GM19099 (cell line): ENCODE data around the gene FDXR.

Source experiments
- POLR2A ChIP-seq: IDR thresholded peaks from 3 replicates; pipeline ENCODE4 v1.6.1; 2011; ENCODE audit warnings: low read depth; ENCODE audit not compliant: insufficient read length; ENCODE audit errors: extremely low read depth

The FDXR gene

GRCh38 chr17:74853669-74854068 lies 19.1 kb downstream of the FDXR start:
- no peak for TF ChIP-seq POLR2A

DNA sequence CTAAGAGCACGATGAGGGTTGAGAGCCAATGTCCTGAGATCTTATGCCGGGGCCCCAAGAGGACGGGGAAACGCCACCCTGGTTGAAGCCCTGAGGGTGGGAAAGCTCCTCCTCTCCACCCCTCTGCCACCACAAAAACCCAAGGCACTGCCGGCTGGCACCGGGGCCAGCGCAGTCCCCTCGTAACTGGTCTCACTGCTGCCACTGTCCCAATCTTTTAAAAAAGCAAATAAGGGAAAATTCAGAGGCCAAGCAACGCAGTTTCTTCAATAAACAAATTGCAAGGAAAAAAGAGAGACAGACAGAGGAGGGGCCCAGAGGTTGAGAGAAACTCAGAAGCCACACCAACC lies 19.8 kb downstream of the FDXR start:
- TF ChIP-seq POLR2A, result no peak

DNA sequence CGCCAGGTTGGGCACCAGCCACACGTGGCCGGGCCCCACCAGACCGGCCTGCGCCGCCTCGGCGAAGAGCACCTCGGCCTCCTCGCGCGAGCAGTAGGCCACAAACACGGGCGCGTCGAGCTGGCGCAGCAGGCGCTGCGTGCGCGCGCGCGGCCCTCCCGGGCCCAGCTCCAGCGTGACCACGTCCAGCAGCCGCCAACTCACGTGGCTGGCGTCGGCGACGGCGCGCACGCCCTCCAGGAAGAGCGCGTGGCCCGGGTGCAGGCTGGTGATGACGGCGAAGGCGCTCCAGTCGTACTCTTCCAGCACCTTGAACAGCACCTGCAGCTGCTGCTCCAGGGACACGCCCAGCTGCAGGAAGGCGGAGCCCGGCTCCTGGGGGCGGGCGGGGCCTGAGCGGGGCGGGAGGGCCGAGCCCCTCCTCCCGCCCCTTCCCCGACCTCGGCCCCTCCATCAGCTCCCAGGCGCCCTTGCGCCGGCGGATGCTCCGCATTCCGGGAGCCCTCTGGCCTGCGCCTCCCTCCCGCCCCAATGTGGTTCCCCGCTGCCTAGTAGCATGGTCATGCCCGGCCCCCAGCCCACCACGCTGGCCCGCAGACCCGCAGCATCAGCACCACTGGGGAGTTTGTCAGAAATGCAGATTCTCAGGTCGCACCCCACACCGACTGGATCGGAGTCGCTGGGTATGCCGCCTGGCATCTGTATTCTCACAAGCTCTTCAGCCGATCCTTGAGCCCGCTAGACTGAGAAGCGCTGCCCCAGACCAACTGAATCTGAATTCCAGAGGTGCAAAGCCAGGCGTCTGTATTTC lies 20.4 kb downstream of the FDXR start:
- no peak for TF ChIP-seq POLR2A

DNA sequence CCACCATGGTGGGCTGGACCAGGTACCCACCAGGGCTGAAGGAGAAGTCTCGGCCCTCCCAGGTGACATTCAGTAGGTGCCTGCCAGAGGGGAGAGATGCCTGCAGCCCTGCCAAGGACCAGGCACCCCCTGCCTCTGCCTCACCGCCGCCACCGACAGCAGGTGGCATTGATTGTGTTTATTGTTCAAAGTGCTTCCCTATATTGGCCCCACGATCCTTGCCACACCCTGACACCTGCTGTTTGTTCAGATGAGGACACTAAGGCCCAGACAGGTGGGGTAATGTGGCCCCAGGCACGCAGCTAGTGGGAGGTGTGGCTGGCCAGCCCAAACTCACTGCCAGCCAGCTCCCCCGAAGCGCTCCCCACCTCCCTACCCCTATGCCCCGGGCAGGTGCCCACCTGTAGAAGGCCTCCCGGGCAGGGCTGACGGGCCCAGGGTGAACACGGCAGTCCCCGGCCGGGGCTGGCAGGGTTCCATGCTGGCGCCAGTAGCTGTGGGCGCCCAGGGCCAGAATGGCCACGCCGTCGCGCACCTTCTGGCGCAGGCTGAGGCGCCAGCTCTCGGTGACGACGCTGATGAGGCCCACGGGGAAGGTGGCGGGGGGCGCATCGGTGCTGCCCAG lies 21.1 kb downstream of the FDXR start:
- TF ChIP-seq POLR2A, result no peak

DNA sequence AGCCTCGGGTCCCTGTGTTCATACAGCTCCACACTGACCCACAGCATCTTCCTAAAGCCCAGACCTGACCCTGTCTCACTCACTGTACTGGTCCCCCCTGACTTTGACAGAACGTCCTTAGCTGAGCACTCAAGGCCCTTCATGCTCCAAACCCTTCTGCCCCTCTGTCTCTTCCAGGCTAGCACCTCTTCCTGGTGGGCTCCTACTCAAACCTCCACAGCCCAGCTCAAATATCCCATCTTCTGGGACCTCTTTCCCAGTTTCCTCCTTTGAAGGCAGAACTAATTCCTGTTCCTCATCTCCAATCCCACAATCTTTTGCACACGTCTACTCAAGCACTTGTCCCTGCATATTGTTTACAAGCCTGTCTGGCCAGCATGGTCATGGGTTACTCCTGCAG lies 21.9 kb downstream of the FDXR start:
- no peak for TF ChIP-seq POLR2A

- TF ChIP-seq POLR2A, result no peak
These were observed 22.5 kb downstream of the FDXR start for GRCh38 chr17:74850310-74850709.

GRCh38 chr17:74848656-74849399 lies 24.0 kb downstream of the FDXR start:
- TF ChIP-seq POLR2A, result no peak

DNA sequence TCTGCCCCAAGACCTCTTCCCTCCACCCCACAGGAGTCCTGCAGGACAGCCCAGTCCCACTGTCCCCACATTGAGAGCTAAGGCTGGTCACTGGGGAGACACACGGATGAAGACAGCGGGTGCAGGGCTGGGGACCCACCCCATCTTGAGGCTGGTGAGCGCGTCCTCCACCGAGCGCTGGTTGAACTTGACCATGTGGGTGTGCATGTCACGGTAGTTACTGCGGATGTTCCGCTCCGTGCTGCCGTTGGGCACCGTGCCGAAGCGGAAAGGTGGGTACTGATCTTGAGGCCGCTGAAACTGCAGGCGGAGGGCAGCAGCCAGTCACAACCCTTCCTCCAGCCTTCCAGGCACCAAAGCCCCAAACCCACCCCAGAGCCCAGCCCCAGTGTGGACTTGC lies 26.2 kb downstream of the FDXR start:
- TF ChIP-seq POLR2A, result no peak

- no peak for TF ChIP-seq POLR2A
These were observed 29.5 kb downstream of the FDXR start for GRCh38 chr17:74843352-74843627.

- TF ChIP-seq POLR2A, result no peak
These were observed 30.0 kb downstream of the FDXR start for GRCh38 chr17:74842599-74843351.

DNA sequence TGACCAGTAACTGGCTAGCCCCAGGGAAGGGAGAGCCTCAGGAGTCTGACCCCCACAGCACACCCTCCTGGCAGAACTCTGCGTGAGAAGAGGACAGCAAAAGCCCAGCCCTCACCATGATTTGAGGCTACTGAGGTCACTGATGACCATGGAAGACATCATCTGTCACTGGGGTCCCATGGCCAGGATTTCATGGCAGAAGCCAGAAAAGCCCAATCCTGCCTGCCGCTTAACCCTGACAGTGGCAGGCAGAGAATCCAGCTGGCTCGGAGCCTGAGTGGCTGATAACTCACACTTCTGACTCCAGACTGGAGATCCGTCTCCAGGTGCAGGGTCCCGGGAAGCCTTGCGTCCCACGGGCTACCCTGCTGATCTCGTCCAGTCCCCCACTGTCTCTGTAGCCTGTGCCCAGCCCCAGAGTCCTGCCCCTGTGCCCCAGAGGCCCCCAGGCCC lies 30.6 kb downstream of the FDXR start:
- no peak for TF ChIP-seq POLR2A

DNA sequence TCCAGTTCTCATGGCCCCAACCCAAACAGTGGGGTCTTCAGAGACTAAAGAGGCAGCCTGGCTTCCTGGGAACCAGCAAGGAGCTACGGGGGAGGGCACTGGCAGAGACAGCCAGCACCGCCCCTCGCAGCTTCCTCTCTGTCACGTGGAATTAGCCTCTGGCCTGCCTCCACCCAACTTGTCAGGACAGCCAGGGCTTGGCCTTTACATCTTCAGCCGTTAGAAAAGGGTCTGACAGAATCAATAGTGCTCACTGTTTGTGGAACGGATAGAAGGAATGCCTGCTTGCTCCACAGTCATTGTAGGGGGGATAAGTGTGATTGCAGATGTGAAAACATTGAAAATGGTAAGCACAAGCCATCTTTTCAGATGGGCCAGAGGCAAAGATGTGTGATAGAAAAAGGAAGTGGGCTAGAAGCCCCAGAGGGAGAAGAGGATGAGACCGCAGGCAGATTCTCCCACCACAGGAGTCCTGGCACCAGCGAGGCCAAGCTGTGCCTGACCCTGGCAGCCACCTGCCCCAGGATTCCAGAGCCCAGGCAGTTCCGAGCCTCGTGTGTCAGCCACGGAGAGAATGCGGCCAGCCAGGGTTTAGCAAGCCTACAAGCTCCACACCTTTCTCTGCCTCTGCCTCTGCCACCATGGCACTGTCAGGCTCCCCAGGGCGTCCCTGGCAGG lies 31.7 kb downstream of the FDXR start:
- no peak for TF ChIP-seq POLR2A

DNA sequence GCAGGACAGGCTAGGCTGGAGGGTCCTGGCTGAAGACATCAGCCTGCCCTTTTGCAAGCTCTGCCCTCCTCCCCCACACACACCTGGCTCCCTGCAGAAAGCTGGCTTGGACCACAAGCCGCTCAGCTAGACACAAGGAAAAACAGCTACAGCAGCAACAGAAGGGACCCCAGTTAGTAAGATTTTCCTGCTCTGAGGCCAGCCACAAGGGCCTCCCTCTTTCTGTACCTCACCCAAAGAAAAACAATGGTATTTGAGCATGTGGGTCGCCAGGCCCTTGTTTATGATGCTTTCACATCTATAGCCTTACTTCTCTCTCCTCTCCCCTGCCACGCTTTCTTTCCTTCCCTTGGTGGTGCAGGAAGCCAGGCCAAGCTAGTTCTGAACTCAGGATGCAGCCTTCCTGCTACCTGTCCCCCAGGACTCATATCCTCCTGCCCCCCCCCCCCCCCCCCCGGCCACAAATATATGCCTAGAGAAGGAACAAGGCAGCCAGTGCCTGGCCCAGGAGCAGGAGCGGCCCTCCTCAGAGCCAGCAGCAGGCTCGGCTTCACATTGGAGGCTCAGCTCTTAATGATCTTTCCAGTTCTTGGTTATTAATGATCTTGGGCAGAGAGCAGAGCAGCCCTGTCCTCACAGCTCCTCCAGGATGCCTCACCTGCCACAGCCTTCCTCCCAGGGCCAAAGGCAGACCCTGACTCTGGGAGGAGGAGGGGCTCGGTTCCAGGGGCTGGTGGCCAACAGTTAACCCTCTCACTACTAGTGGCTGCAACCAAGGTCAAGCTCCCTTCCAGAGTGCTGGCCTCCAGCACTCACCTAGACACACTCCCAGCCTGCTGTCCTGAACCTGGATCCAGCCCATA lies 32.6 kb downstream of the FDXR start:
- no peak for TF ChIP-seq POLR2A

DNA sequence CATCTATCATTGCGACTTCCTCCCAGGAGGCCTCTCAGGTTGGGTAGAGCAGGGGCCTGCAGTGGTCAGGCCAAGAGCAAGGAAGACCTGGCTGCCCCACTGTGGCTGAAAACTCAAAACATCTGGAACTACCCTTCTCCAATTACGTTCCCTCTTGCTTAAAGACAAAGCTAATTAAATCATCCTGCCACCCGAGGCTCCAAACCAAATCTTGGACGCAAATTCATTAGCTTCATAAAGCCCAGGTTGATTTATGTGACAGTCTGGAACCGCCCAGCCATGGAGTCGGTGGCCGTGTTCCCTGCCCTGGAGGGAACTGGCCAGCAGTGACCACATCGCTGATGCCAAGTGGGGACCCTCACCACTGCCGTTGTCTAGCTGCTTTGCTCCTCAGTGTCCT lies 34.5 kb downstream of the FDXR start:
- no peak for TF ChIP-seq POLR2A

GRCh38 chr17:74836691-74837467 lies 35.9 kb downstream of the FDXR start:
- TF ChIP-seq POLR2A, result no peak
